CD14-positive monocyte (primary cell): ENCODE data around the gene MBOAT7. TPM values are rescaled to one million over a fixed set of nuclear protein-coding genes. Genes with fewer than 3 reads are reported as not detected.

ENCODE experiments used
- DNase-seq, 3 donors: peaks; one replicate each; pipeline ENCODE4 v3.0.0-alpha.2; 2011 to 2022
- H2AFZ ChIP-seq: 2 replicates; pipeline ENCODE4 v1.6.0; 2012; ENCODE audit warnings: mild to moderate bottlenecking, low read depth, low read length, inconsistent platforms; ENCODE audit not compliant: insufficient read depth, poor library complexity, severe bottlenecking
- H3K27ac ChIP-seq, 2 donors: 1 replicate in 1 of 2; 2 replicates in 1 of 2; pipeline ENCODE4 v1.5.1; 2012 to 2013; ENCODE audit warnings: low read length in 2 of 2, control low read depth in 1 of 2, inconsistent platforms in 1 of 2, low read depth in 1 of 2, mild to moderate bottlenecking in 1 of 2
- H3K27me3 ChIP-seq, 2 donors: one replicate each; pipeline versions ENCODE4 v1.6.0 to v1.6.1; 2011 to 2013; ENCODE audit warnings: low read length in 2 of 2; ENCODE audit not compliant: control insufficient read depth in 2 of 2, insufficient read depth in 2 of 2
- H3K36me3 ChIP-seq, 2 donors: replicated peaks in 1 of 2; 1 replicate in 1 of 2; 2 replicates in 1 of 2; pipeline versions ENCODE4 v1.5.1 to v1.6.1; 2012 to 2013; ENCODE audit warnings: low read length in 2 of 2, control low read depth in 1 of 2, inconsistent platforms in 1 of 2, mild to moderate bottlenecking in 1 of 2; ENCODE audit not compliant: insufficient read depth in 2 of 2, control insufficient read depth in 1 of 2
- H3K4me1 ChIP-seq, 2 donors: 1 replicate in 1 of 2; 2 replicates in 1 of 2; pipeline versions ENCODE4 v1.5.1 to v1.6.1; 2012 to 2013; ENCODE audit warnings: low read length in 2 of 2, control low read depth in 1 of 2, inconsistent platforms in 1 of 2, mild to moderate bottlenecking in 1 of 2, moderate library complexity in 1 of 2; ENCODE audit not compliant: insufficient read depth in 2 of 2, control insufficient read depth in 1 of 2
- H3K4me2 ChIP-seq: replicated peaks from 2 replicates; pipeline ENCODE3; 2012; ENCODE audit warnings: low read length, moderate library complexity, mild to moderate bottlenecking; ENCODE audit not compliant: poor library complexity, severe bottlenecking; ENCODE audit errors: extremely low read depth
- H3K4me3 ChIP-seq, 3 experiments: fragments of 200-600 bp in 1 of 3; sonication (generic) in 1 of 3; replicated peaks in 1 of 3; 1 replicate in 2 of 3; 2 replicates in 1 of 3; pipeline ENCODE4 v1.5.1; 2011 to 2013; ENCODE audit warnings: low read length in 3 of 3, mild to moderate bottlenecking in 3 of 3, control low read depth in 2 of 3, low read depth in 2 of 3, inconsistent platforms in 1 of 3, moderate library complexity in 1 of 3
- H3K79me2 ChIP-seq: 2 replicates; pipeline ENCODE4 v1.6.0; 2012; ENCODE audit warnings: mild to moderate bottlenecking, control low read depth, inconsistent platforms, low read length, moderate library complexity; ENCODE audit not compliant: insufficient read depth
- H3K9ac ChIP-seq: 2 replicates; pipeline ENCODE4 v1.6.0; 2017; ENCODE audit warnings: low read length, mild to moderate bottlenecking; ENCODE audit not compliant: insufficient read depth, poor library complexity, severe bottlenecking
- H3K9me3 ChIP-seq, 2 donors: replicated peaks in 1 of 2; 1 replicate in 1 of 2; 2 replicates in 1 of 2; pipeline versions ENCODE4 v1.5.1 to v1.6.1; 2012 to 2013; ENCODE audit warnings: low read length in 2 of 2, control low read depth in 1 of 2; ENCODE audit not compliant: control insufficient read depth in 1 of 2, insufficient read depth in 1 of 2
- H4K20me1 ChIP-seq: 2 replicates; pipeline ENCODE4 v1.6.0; 2012; ENCODE audit warnings: mild to moderate bottlenecking, low read length, control low read depth, moderate library complexity; ENCODE audit not compliant: insufficient read depth
- H3K27ac Mint-ChIP-seq, 7 donors: one replicate each; pipeline ENCODE4 v1.8.0; 2020; ENCODE audit warnings: mild to moderate bottlenecking in 7 of 7, mixed read lengths in 7 of 7, moderate library complexity in 6 of 7, inconsistent platforms in 2 of 7
- H3K27me3 Mint-ChIP-seq, 3 donors: one replicate each; pipeline ENCODE4 v1.8.0; 2021 to 2022; ENCODE audit warnings: low read depth in 3 of 3, mild to moderate bottlenecking in 3 of 3, mixed read lengths in 3 of 3, moderate library complexity in 3 of 3, inconsistent platforms in 1 of 3
- H3K36me3 Mint-ChIP-seq, 2 donors: one replicate each; pipeline ENCODE4 v1.8.0; 2020; ENCODE audit warnings: mixed read lengths in 2 of 2, inconsistent platforms in 1 of 2, mild to moderate bottlenecking in 1 of 2
- H3K4me1 Mint-ChIP-seq: one replicate; pipeline ENCODE4 v1.8.0; 2020; ENCODE audit warnings: mild to moderate bottlenecking, mixed read lengths
- H3K4me3 Mint-ChIP-seq, 2 donors: one replicate each; pipeline ENCODE4 v1.8.0; 2020; ENCODE audit warnings: mild to moderate bottlenecking in 2 of 2, mixed read lengths in 2 of 2, moderate library complexity in 1 of 2
- H3K9me3 Mint-ChIP-seq, 7 donors: one replicate each; pipeline ENCODE4 v1.8.0; 2020 to 2022; ENCODE audit warnings: mixed read lengths in 7 of 7, mild to moderate bottlenecking in 6 of 7, moderate library complexity in 6 of 7, inconsistent platforms in 2 of 7
- WGBS: methylation state at CpG from one replicate; pipeline ENCODE4 v1.1.5; 2013; ENCODE audit warnings: missing lambda C conversion rate; ENCODE audit not compliant: insufficient coverage; 5-methylcytosine and 5-hydroxymethylcytosine counted together
- intact Hi-C, 2 donors: fragments of 100-400 bp; cut with micrococcal nuclease; formaldehyde crosslinking; loops; one replicate each; pipeline versions ENCODE4 v1.15.0 to v1.15.1; 2023
- polyA plus RNA-seq, 3 donors: library from polyadenylated mRNA; depleted of rRNA in 1 of 3; unstranded in 2 of 3; stranded (reverse) in 1 of 3; fragments of 300-500 nt in 2 of 3; fragments of >200 nt in 1 of 3; fragmentation: Illumina TruSeq in 2 of 3; gene quantifications; 1 replicate in 2 of 3; 2 replicates in 1 of 3; pipeline ENCODE4 v1.2.3, GENCODE V29; 2012 to 2021
- TF ChIP-seq, protein P1 (sequence below): fragments of 200-600 bp; IDR thresholded peaks from one replicate; pipeline ENCODE4 v1.8.0; 2022; ENCODE audit warnings: antibody characterized with exemption, mild to moderate bottlenecking

The MBOAT7 gene
- polyA plus RNA-seq, 3 donors: 84.0 to 115 (median 111) TPM

DNA sequence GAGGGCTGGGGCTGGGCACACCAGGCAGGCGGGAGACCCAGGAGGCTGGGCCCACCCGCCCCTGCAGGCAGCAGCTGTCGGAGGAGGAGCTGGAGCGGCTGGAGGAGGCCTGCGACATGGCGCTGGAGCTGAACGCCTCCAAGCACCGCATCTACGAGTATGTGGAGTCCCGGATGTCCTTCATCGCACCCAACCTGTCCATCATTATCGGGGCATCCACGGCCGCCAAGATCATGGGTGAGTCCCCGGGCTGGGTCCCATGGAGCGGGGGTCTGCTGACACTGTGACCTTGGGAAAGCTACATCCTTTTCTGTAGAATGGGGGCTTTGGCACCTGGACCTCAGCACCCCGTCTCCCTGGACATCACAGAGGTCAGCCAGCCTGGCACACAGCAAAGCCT, 65.7 kb downstream of the MBOAT7 start:
- H3K4me1 ChIP-seq: no peaks in the 10 kb centered on the region
- peaks cover 79 to 93% of the 10 kb centered on the region in 2 donors for H3K36me3 ChIP-seq
- no peak overlapping the region for H3K4me3 ChIP-seq
- H3K4me2 ChIP-seq: no peak overlapping the region
- no peaks in the 10 kb centered on the region for H4K20me1 ChIP-seq
- H3K9ac ChIP-seq: no peak overlapping the region
- no peaks in the 10 kb centered on the region for H3K27me3 Mint-ChIP-seq
- TF ChIP-seq, protein P1, sequence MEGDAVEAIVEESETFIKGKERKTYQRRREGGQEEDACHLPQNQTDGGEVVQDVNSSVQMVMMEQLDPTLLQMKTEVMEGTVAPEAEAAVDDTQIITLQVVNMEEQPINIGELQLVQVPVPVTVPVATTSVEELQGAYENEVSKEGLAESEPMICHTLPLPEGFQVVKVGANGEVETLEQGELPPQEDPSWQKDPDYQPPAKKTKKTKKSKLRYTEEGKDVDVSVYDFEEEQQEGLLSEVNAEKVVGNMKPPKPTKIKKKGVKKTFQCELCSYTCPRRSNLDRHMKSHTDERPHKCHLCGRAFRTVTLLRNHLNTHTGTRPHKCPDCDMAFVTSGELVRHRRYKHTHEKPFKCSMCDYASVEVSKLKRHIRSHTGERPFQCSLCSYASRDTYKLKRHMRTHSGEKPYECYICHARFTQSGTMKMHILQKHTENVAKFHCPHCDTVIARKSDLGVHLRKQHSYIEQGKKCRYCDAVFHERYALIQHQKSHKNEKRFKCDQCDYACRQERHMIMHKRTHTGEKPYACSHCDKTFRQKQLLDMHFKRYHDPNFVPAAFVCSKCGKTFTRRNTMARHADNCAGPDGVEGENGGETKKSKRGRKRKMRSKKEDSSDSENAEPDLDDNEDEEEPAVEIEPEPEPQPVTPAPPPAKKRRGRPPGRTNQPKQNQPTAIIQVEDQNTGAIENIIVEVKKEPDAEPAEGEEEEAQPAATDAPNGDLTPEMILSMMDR: no peak
- no peaks in the 10 kb centered on the region for H3K9me3 ChIP-seq
- WGBS: 99% methylated on average over 16 of the region's 17 CpGs
- H2AFZ ChIP-seq: no peak overlapping the region
- H3K27ac ChIP-seq: no peak overlapping the region
- H3K27me3 ChIP-seq: no peaks in the 10 kb centered on the region
- H3K79me2 ChIP-seq: no peaks in the 10 kb centered on the region
- no peaks in the 10 kb centered on the region for H3K9me3 Mint-ChIP-seq
- H3K36me3 Mint-ChIP-seq: peaks cover 82 to 94% of the 10 kb centered on the region in 2 donors
- intact Hi-C loops: no loop called here
- H3K4me1 Mint-ChIP-seq: no peaks in the 10 kb centered on the region
- H3K27ac Mint-ChIP-seq: peak overlapping the region in 1 of 7 donors; percentile 63
- no peak for DNase-seq
- H3K4me3 Mint-ChIP-seq: no peak overlapping the region

Other genes with a start within 250 kb of the MBOAT7 start
- gene CACNG8, start 226.6 kb downstream of the MBOAT7 start, polyA plus RNA-seq: under 1 TPM in 1 of 3 donors, not detected in 2; 0.05 TPM
- gene CACNG6, start 197.9 kb downstream of the MBOAT7 start, polyA plus RNA-seq: under 1 TPM in 2 of 3 donors, not detected in 1; 0.08 to 0.18 TPM
- gene VSTM1, start 125.7 kb downstream of the MBOAT7 start, polyA plus RNA-seq: 100 to 1,000 TPM in 2 of 3 donors, 1 to 10 TPM in 1; 3.7 to 172 (median 137) TPM
- gene TARM1, start 108.2 kb downstream of the MBOAT7 start, polyA plus RNA-seq: 1 to 10 TPM in 1 of 3 donors, under 1 TPM in 1, not detected in 1; 0.89 to 1.2 TPM
- 100 to 1,000 TPM in 2 of 3 donors, 10 to 100 TPM in 1; 81.4 to 270 (median 126) TPM for gene OSCAR, start 88.8 kb downstream of the MBOAT7 start, polyA plus RNA-seq
- 100 to 1,000 TPM in 2 of 3 donors, 10 to 100 TPM in 1; 46.4 to 396 (median 333) TPM for gene NDUFA3, start 86.7 kb downstream of the MBOAT7 start, polyA plus RNA-seq
- gene TFPT, start 73.9 kb downstream of the MBOAT7 start, polyA plus RNA-seq: 10 to 100 TPM in 1 of 3 donors, 1 to 10 TPM in 2; 7.0 to 11.5 (median 9.5) TPM
- gene PRPF31, start 73.8 kb downstream of the MBOAT7 start, polyA plus RNA-seq: 10 to 100 TPM; 34.4 to 51.8 (median 37.6) TPM
- 10 to 100 TPM in 1 of 3 donors, 1 to 10 TPM in 2; 3.0 to 22.5 (median 4.2) TPM for gene CNOT3, start 51.8 kb downstream of the MBOAT7 start, polyA plus RNA-seq
- 1 to 10 TPM; 3.4 to 5.4 (median 4.2) TPM for gene LENG1, start 29.9 kb downstream of the MBOAT7 start, polyA plus RNA-seq
- gene TMC4, start 16.4 kb downstream of the MBOAT7 start, polyA plus RNA-seq: 1 to 10 TPM; 1.5 to 2.5 (median 2.1) TPM
- gene TSEN34, start 1.7 kb upstream of the MBOAT7 start, polyA plus RNA-seq: 100 to 1,000 TPM in 2 of 3 donors, 10 to 100 TPM in 1; 59.3 to 125 (median 109) TPM
- gene RPS9, start 11.3 kb upstream of the MBOAT7 start, polyA plus RNA-seq: 1,000 to 10,000 TPM in 1 of 3 donors, 100 to 1,000 TPM in 2; 756 to 4,259 (median 983) TPM
- gene LILRB3, start 33.4 kb upstream of the MBOAT7 start, polyA plus RNA-seq: 100 to 1,000 TPM in 2 of 3 donors, 10 to 100 TPM in 1; 62.9 to 455 (median 104) TPM
- gene LILRA6, start 53.2 kb upstream of the MBOAT7 start, polyA plus RNA-seq: 100 to 1,000 TPM in 2 of 3 donors, 10 to 100 TPM in 1; 65.7 to 150 (median 143) TPM
- gene LILRB5, start 67.7 kb upstream of the MBOAT7 start, polyA plus RNA-seq: 1 to 10 TPM in 1 of 3 donors, under 1 TPM in 2; 0.14 to 1.1 (median 0.17) TPM
- 100 to 1,000 TPM; 111 to 574 (median 172) TPM for gene LILRB2, start 91.5 kb upstream of the MBOAT7 start, polyA plus RNA-seq
- gene LILRA5, start 123.6 kb upstream of the MBOAT7 start, polyA plus RNA-seq: 100 to 1,000 TPM; 348 to 580 (median 516) TPM
- 1 to 10 TPM in 2 of 3 donors, under 1 TPM in 1; 0.07 to 3.4 (median 2.2) TPM for gene LILRA4, start 149.6 kb upstream of the MBOAT7 start, polyA plus RNA-seq
- 100 to 1,000 TPM in 1 of 3 donors, 10 to 100 TPM in 2; 48.0 to 202 (median 73.8) TPM for gene LAIR1, start 175.4 kb upstream of the MBOAT7 start, polyA plus RNA-seq
- not detected for gene TTYH1, start 225.9 kb upstream of the MBOAT7 start, polyA plus RNA-seq